ENCODE results near the gene ANGPTL8. TPM values are rescaled to one million over a fixed set of nuclear protein-coding genes. Genes with fewer than 3 reads are reported as not detected.

Gene ANGPTL8
- total RNA-seq, 1 donor from 2014 or later: not detected

DNA sequence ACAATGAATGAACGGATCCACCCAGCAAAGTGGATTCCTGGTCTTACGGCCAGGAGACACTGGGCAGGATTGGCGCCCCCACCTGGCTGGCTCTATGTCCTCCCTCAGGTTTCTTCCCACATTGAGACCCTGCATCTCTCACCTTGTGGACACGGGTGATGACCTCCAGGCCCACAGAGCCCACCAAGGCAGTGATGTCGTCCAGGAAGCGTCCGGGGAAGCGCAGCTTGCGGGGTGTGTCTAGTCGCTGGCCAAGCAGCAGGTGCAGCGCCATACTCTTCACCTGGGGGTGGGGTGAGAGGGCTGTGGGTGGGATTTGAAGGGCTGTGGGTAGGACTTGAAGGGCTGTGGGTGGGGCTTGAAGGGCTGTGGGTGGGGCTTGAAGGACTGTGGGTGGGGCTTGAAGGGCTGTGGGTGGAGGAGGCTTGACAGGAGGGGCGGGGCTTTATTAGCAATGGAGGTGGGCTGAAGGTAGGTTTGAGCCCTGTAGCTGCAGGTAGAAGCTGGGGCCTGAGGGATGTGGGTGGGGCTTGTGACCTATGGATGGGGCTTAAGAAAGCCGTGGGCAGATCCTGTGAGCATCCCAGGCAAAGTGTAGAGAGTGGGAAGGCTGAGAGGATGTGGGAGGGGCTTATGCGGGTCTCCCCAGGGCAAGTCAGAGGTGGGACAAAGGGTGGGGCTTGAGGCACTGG, 12.1 kb upstream of the ANGPTL8 start:
- H3K4me3 Mint-ChIP-seq: no peak overlapping the region
- H3K27me3 Mint-ChIP-seq: no peaks in the 10 kb centered on the region
- H3K27ac Mint-ChIP-seq: no peak overlapping the region
- H3K4me1 Mint-ChIP-seq (ENCODE audit: unreplicated experiment): no peaks in the 10 kb centered on the region
- DNase-seq (ENCODE audit: extremely low spot score, unreplicated experiment): no peak
- H3K36me3 Mint-ChIP-seq: peaks cover 7% of the 10 kb centered on the region
- H3K9me3 Mint-ChIP-seq: no peaks in the 10 kb centered on the region
- TF ChIP-seq, protein P1, sequence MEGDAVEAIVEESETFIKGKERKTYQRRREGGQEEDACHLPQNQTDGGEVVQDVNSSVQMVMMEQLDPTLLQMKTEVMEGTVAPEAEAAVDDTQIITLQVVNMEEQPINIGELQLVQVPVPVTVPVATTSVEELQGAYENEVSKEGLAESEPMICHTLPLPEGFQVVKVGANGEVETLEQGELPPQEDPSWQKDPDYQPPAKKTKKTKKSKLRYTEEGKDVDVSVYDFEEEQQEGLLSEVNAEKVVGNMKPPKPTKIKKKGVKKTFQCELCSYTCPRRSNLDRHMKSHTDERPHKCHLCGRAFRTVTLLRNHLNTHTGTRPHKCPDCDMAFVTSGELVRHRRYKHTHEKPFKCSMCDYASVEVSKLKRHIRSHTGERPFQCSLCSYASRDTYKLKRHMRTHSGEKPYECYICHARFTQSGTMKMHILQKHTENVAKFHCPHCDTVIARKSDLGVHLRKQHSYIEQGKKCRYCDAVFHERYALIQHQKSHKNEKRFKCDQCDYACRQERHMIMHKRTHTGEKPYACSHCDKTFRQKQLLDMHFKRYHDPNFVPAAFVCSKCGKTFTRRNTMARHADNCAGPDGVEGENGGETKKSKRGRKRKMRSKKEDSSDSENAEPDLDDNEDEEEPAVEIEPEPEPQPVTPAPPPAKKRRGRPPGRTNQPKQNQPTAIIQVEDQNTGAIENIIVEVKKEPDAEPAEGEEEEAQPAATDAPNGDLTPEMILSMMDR (conservative IDR thresholded peaks at IDR 0.05): no peak

DNA sequence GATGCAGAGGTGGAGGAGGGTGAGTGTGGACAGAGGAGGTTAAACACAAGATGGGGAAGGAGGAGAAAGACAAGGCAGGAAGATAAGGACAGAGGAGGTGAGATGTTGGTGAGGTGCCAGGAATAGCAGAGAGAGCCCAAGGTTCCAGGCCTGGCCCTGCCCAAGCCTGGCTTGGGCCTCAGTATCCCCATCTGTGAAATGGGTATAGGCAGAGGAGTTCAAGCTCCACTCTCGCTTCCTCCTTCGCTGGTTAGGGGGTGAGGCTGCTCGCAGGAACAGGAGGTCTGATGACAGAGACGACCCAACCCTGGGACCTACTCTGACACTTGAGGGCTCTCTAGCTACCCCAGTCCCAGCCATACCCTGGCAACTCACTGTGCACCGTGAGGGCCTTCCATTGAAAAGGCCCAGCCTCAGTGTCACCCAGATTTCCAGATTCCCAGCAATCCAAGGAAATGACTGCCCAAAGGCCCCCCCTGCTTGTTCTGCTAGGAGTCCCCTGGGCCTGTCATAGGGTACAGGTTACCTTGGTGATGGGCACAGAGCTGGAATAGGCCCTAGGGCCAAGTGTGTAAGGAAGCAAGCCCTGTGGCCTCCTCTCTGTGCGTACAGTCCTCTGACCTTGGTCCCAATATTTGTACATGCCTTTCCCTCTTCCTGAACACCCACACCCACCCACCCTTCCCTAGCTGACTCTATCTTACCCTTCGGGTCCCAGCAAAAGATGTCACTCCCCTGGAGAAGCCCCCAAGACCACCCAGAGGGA, 8.6 kb upstream of the ANGPTL8 start:
- Mint-ChIP-seq H3K27me3 (no peaks in the 10 kb centered on the region), H3K36me3 (peaks cover 4% of the 10 kb centered on the region), H3K27ac (no peak overlapping the region), H3K4me3 (no peak overlapping the region), H3K4me1 (ENCODE audit: unreplicated experiment) (no peaks in the 10 kb centered on the region), H3K9me3 (no peaks in the 10 kb centered on the region)
- DNase-seq (ENCODE audit: extremely low spot score, unreplicated experiment): no peak
- TF ChIP-seq, protein P1 (conservative IDR thresholded peaks at IDR 0.05): no peak

DNA sequence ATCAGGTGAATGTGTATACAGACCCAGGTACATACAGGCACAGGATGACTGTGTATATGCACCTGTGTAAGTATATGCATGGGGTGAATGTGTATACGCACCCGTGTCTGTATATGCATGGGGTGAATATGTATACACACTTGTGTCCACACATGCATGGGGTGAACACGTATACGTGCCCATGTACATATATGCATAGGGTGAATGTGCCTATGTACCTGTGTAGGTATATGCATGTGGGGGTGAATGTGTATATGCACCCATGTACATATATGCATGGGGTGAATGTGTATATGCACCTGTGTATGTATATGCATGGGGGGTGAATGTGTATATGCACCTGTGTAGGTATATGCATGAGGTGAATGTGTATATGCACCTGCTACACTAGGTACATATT, 6.9 kb upstream of the ANGPTL8 start:
- no peak overlapping the region for H3K27ac Mint-ChIP-seq
- no peaks in the 10 kb centered on the region for H3K9me3 Mint-ChIP-seq
- no peaks in the 10 kb centered on the region for H3K27me3 Mint-ChIP-seq
- no peak for DNase-seq (ENCODE audit: extremely low spot score, unreplicated experiment)
- no peak overlapping the region for H3K4me3 Mint-ChIP-seq
- TF ChIP-seq, protein P1 (conservative IDR thresholded peaks at IDR 0.05): no peak
- peaks cover 4% of the 10 kb centered on the region for H3K36me3 Mint-ChIP-seq
- no peaks in the 10 kb centered on the region for H3K4me1 Mint-ChIP-seq (ENCODE audit: unreplicated experiment)

DNA sequence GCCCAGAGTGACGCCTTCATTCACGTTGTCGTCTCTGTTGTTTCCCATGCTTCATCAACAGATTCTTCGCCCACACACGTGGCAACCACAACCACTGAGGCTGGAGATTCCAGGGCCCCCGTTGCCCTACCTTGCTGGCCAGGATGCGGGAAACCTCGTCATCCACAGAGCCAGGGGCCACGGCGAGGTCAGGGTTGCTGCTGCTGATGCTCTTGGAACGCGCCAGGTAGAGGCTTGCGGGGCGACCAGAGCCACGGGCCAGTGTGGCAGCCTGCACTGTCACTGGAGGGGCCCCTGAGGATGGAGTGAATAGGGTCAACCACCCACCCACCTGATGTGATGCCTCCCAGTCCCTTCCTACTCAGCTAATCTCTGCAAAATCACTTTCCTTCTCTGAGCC, 6.3 kb upstream of the ANGPTL8 start:
- no peaks in the 10 kb centered on the region for H3K9me3 Mint-ChIP-seq
- TF ChIP-seq, protein P1 (conservative IDR thresholded peaks at IDR 0.05): no peak

DNA sequence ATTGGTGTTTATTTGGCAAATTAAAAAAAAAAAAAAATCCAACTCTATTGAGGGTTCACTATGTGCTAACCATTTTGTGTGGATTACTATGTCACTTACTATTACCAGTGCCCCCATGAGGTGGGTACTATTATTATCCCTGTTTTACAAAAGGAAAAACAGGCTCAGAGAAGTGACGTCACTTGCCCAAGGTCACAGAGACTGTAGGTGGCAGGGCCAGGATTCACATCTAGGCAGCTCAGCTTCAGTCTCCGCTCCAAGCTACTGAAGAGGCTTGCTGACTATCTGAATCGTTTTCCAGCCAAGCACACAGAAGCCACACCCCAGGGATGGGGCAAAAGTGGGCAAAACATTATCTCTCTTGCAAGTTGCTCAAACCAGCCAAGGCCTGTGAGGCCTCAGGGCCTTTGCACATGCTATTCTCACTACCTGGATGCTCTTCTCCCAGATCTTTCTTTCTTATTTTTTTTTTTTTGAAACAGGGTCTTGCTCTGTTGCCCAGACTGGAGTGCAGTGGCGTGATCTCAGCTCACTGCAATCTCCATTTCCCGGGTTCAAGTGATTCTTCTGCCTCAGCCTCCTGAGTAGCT, 4.8 kb upstream of the ANGPTL8 start:
- peaks cover 8% of the 10 kb centered on the region for H3K36me3 Mint-ChIP-seq
- H3K27me3 Mint-ChIP-seq: no peaks in the 10 kb centered on the region
- TF ChIP-seq, protein P1 (conservative IDR thresholded peaks at IDR 0.05): no peak
- no peak overlapping the region for H3K4me3 Mint-ChIP-seq
- DNase-seq (ENCODE audit: extremely low spot score, unreplicated experiment): no peak
- H3K9me3 Mint-ChIP-seq: no peaks in the 10 kb centered on the region
- no peak overlapping the region for H3K27ac Mint-ChIP-seq
- H3K4me1 Mint-ChIP-seq (ENCODE audit: unreplicated experiment): no peaks in the 10 kb centered on the region

More for the DNA sequence above, 6.3 kb upstream of the ANGPTL8 start:
- Mint-ChIP-seq H3K4me1 (ENCODE audit: unreplicated experiment) (no peaks in the 10 kb centered on the region), H3K27ac (no peak overlapping the region), H3K4me3 (no peak overlapping the region), H3K36me3 (peaks cover 4% of the 10 kb centered on the region), H3K27me3 (no peaks in the 10 kb centered on the region)
- no peak for DNase-seq (ENCODE audit: extremely low spot score, unreplicated experiment)
